Stimulated activated CD4-positive, alpha-beta T cell treated with anti-CD3 and anti-CD28 coated beads, Interleukin-12 subunit alpha, Interleukin-12 subunit beta, amount 100 ng/mL, for 48 hours (primary cell): Measurements from ENCODE around the gene GALNT1.

Experiments
- DNase-seq, 3 donors: peaks; one replicate each; pipeline ENCODE4 v3.0.0-alpha.2; 2020; ENCODE audit warnings: low read depth in 2 of 3, low spot score in 1 of 3

The GALNT1 gene

DNA sequence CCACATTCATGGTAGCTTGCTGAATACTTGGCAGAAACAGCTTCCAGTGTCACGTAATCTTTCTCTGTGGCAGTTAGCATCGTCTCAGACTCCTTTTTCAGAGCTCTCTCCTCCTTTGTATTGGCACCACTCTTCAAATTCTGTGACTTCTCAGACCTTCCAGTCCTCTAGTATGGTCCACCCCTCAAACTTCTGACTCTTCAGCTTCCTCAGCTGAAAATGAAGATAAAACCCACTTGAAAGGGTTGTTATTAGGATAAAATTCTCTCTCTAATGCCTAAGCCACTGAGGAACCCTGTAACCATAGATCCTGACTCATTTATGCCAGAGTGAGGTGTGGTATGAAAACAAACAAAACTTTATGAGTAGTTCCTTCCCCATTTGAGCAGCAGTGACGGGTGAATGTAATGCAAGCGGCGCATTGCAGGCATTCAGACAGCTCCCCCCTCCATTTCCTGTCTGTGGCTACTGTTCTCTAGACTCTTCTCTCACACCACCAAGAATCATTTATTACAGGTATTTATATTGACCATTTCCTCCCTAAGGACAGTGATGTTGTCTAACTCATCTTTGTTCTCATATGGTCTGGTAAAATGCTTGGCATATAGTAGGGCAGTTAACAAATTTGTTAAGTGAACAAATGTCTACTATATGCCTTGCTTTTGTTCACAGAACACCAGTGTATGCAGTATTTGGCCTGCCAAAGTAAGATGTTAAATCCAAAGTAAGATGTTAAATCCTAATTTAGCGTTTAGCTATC is 35.3 kb downstream of the GALNT1 start:
- DNase-seq = peak; percentile 43 to 50 (median 48)

DNA sequence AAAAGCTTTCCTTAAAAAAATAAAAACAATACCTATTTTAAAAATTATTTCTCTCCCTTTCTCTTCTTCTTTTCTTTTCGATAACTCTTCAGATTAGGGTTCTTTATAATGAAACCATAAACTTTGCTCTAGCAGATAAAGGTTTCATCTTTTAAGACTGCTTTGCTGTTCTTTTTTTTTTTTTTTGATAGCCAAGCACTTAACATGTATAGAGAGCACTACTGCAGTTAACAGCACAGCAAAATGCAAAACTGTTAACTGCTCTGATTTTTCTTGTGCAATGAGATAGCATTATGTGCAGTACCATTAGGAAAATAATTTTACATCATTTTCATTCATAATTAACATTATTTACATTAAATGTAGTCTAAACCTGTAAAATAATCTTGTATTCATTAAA is 36.3 kb downstream of the GALNT1 start:
- no peak for DNase-seq

- no peak for DNase-seq
Measured at GRCh38 chr18:35618289-35618688, 36.7 kb downstream of the GALNT1 start.

- no peak for DNase-seq
Measured at GRCh38 chr18:35618696-35619095, 37.2 kb downstream of the GALNT1 start.

GRCh38 chr18:35619464-35619863 is 37.9 kb downstream of the GALNT1 start:
- no peak for DNase-seq

DNA sequence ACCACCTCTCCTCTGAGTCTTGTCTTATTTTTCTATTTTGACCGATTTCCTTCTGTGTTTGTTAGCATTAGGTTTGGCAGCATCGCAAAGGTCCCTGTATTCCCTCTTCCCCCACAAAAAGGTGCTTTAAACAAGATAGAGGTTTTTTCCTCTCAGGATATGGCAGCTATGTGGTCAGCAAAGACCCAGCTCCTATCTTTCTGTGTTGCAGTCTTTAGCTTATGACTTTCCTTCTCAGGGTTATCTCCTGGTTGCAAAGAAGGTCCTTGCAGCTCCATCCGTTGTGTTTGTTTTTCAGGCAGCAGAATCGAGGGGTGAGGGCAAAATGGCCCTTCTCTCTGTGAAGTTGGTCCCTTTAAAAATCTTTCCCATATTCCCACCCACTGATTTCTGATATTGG is 38.4 kb downstream of the GALNT1 start:
- DNase-seq = no peak

GRCh38 chr18:35620765-35621164 is 39.2 kb downstream of the GALNT1 start:
- no peak for DNase-seq

DNA sequence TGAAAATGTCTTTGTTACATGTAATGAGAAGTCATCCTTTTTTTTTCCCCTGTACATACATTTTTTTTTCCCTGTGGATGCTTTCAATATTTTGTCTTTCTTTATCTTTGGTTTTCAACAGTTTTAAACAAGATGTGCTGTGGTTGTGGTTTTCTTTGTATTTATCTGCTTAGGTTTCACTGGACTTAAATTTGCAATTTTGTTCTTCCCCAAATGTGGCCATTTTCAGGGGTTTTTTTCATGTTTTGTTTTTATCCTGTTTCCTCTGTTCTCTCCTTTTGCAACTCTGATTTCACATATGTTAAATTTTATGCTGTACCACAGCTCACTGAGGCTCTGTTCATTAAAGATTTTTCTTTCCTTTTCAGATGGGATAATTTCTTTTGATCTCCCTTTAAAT is 41.7 kb downstream of the GALNT1 start:
- no peak for DNase-seq

DNA sequence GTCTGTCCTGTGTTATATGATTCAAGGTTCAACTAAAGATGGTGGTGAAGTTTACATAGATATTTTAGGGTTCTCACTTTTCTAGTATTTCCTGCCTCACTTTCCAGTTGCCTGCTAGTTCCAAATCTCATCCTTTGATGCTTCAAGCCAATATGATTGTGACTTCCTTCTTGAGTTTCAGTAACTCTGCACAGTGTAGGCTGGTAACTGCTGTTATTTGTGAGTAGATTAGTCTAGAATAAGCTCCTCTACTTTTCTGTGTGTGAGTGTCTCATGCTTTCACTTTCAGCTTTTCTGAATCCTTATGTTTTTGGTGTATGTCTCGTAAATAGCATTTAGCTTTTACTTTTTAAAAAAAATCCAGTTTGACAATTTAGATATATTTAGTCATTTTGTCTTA is 42.6 kb downstream of the GALNT1 start:
- DNase-seq = no peak

- DNase-seq = no peak
Measured at GRCh38 chr18:35625232-35625631, 43.7 kb downstream of the GALNT1 start.

DNA sequence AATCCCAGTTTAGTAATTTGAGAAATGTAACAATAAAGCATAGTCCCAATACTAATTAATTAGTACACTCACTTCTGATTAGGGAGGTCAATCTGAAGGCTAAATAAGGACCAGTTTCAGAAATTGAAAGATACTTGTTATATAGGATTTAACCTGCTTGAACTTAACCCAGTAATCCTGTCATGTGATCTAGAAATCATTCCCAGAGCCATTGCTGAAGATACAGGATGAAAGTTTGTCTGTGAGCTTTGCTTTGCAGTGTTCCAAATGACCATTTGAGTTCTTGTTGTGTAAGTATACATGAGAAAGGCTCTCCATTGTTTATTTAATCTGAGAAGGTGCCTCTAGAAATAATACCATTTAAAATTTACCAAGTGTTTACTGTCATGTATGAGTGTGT is 52.2 kb downstream of the GALNT1 start:
- no peak for DNase-seq

GRCh38 chr18:35634323-35634722 is 52.8 kb downstream of the GALNT1 start:
- DNase-seq = no peak

GRCh38 chr18:35635170-35635569 is 53.6 kb downstream of the GALNT1 start:
- DNase-seq = no peak

DNA sequence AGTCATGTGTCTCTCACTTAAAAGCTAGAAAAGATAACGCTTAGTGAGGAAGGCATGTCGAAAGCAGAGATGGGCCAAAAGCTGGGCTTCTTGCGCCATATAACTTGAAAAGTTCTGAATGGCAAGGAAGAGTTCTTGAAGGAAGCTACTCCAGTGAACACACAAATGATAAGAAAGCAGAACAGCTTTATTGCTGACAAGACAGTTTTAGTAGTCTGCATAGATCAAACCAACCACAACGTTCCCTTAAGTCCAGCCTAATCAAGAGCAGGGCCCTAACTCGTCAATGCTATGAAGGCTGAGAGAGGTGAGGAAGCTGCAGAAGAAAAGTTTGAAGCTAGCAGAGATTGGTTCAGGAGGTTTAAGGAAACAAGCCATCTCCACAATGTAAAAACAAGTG is 55.7 kb downstream of the GALNT1 start:
- DNase-seq = no peak

GRCh38 chr18:35639296-35639695 is 57.8 kb downstream of the GALNT1 start:
- no peak for DNase-seq

GRCh38 chr18:35641467-35641866 is 59.9 kb downstream of the GALNT1 start:
- no peak for DNase-seq

DNA sequence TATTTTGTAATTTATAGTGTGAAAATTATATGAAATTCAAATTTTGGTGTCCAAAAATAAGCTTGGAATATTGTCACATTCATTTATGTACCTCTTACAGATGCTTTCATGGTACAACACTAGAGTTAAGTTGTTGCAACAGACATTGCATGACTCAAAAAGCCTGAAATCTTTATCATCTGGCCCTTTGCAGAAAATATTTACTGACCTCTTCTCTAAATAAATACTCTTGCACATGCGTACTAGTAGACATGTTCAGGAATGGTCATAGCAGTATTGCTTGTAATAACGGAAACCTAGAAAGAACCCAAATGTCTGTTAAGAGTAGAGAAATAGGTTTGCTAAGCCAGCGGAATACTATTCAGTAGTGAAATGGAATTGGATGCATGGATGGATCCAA is 60.4 kb downstream of the GALNT1 start:
- no peak for DNase-seq

DNA sequence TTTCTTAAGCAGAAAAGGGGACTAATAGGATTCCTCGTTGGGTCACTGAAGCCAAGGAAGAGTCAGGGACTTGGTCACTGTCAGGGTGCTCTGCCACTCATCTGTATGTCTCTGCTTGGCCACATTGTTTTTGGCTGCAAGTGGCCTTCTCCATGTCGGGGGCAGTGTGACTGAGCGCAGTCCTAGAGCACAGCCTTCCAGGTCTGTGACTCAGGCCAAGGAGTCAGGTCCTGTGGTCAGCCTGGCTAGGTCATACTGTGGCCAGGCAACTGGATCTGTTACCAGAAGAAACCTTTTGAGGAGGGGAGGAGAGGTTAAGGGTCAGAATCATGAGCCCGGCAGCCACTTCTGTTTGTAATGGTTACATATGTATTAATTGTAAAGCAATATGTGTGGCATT is 61.3 kb downstream of the GALNT1 start:
- no peak for DNase-seq

GRCh38 chr18:35646449-35646848 is 64.9 kb downstream of the GALNT1 start:
- no peak for DNase-seq

DNA sequence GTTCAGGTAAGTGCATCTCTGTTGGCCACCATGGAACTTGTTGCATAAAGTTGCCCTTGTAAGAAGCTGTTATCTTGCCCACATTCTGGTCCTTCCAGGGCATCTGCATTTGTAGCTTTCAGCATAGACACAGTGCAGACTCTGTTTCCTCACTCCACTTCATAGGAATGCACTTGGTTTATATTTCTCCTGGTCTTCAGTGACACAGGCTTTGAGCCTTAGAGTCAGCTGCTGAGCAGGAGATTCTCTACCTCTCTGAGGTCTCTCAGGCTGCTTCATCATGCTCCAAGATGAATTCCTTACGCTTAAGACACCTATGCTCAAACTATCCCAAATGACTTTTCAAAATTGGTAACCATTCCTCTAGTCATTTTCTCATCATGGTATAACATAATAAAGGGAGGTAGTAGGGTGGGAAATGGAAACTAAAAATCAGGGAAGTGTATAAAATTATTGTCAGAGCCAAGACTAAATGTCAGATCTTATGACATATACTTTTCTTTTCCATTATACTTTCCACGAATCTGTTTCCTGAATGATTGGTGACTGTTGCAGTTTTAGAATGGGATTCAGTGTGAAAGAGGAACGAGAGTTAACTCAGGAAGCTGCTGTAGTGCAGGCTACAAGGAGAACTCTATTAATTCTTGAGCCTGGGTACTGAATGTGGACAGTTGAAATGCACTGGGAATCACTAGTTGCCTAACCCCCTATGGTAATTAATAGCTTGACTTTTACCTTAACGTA is 72.0 kb downstream of the GALNT1 start:
- DNase-seq = no peak

DNA sequence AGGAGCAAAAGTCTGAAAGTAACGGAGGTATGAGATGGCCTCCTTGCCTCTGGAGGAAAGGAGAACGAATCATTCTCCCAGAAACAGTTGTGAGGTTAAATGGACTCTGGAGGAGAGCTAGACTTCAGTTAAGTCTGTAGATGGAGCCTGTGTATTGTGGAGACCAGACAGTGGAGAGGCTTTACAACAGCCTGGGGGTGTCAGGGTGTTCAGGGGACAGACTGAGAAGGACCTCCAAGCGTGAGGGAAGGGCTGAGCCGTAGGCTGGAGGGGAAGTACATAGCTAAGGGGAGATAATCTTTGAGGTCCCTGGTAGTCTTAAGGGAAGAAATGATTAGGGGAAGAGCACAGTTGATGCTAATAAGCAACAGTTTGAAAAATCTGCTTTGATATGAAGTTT is 76.6 kb downstream of the GALNT1 start:
- no peak for DNase-seq

DNA sequence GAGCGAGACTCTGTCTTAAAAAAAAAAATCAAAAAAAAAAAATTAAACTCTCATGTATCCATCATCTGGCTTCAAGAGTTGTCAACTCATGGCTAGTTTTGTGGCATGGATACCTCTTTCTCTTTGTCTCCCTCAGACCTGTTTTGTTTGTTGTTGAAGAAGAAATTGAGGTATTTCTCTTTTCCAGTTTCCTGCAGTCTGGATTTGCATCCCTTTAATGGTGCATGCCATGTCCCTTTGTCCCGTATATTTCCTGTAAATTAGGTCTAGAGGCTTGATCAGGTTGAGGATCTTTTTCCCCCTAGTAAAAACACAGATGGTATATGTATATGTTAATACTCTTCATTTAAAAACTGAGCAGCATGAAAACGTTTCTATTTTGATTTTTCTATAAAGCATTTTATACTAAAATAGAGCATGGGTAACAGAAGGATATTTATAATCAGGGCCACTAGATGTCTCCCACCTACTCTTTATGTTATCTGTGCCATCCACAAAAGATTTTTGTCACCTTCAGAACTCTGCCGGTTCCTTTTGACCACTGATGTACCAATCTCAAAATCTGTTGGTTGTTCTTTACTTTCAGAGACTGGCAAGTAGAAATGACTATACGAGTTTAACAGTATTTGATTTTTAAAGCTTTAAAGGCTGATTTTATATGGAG is 80.1 kb downstream of the GALNT1 start:
- DNase-seq = no peak
